H1 (cell line): ENCODE measurements around the gene ARHGDIB. TPM values are rescaled to one million over a fixed set of nuclear protein-coding genes. Genes with fewer than 3 reads are reported as not detected.

Source experiments
- CTCF ChIA-PET: fragments of 300-600 bp; sonication (Branson Sonifier 250); formaldehyde crosslinking; loops from one replicate; lab custom pipeline; 2021; ENCODE audit not compliant: partially characterized antibody; lab: Charles Lee
- POLR2A ChIA-PET: fragments of 300-600 bp; sonication (Branson Sonifier 250); formaldehyde crosslinking; loops from one replicate; lab custom pipeline; 2021; ENCODE audit warnings: inconsistent platforms; ENCODE audit not compliant: partially characterized antibody; lab: Charles Lee
- DNase-seq, 2 experiments: peaks; one replicate each; pipeline versions ENCODE4 v3.0.0 to v3.0.0-alpha.2; 2010 to 2022; ENCODE audit warnings: low spot score in 2 of 2, low read depth in 1 of 2, mixed read lengths in 1 of 2
- FAIRE-seq: peaks from 2 replicates; lab custom pipeline; 2011; peaks lifted over from hg19 to GRCh38; lab: Jason Lieb, UNC
- H2AFZ ChIP-seq: 2 replicates; pipeline ENCODE4 v1.8.1; 2012; ENCODE audit warnings: low read length, inconsistent platforms
- H2AK5ac ChIP-seq: 2 replicates; pipeline ENCODE4 v1.6.1; 2013; ENCODE audit warnings: low read depth, low read length
- H2BK120ac ChIP-seq: replicated peaks from 2 replicates; pipeline ENCODE3; 2013; ENCODE audit warnings: low read depth, low read length, inconsistent platforms
- H2BK12ac ChIP-seq: 2 replicates; pipeline ENCODE4 v1.6.1; 2013; ENCODE audit warnings: low read depth, low read length
- H2BK15ac ChIP-seq: 2 replicates; pipeline ENCODE4 v1.6.1; 2013; ENCODE audit warnings: low read length
- H2BK20ac ChIP-seq: 2 replicates; pipeline ENCODE4 v1.6.1; 2013; ENCODE audit warnings: low read length
- H2BK5ac ChIP-seq: 2 replicates; pipeline ENCODE4 v1.6.1; 2013; ENCODE audit warnings: low read depth, low read length
- H3K14ac ChIP-seq: 2 replicates; pipeline ENCODE4 v1.6.1; 2013; ENCODE audit warnings: inconsistent platforms; ENCODE audit not compliant: insufficient read length
- H3K18ac ChIP-seq: 2 replicates; pipeline ENCODE4 v1.6.1; 2013; ENCODE audit warnings: low read length; ENCODE audit errors: extremely low read depth
- H3K23ac ChIP-seq: 2 replicates; pipeline ENCODE4 v1.6.1; 2013; ENCODE audit warnings: inconsistent platforms; ENCODE audit not compliant: insufficient read length
- H3K23me2 ChIP-seq: 2 replicates; pipeline ENCODE4 v1.6.1; 2013; ENCODE audit warnings: low read depth, low read length
- H3K27ac ChIP-seq: 2 replicates; pipeline ENCODE4 v1.6.1; 2011; ENCODE audit warnings: low read depth, low read length, inconsistent platforms
- H3K27me3 ChIP-seq, 4 experiments: replicated peaks in 1 of 4; 1 replicate in 1 of 4; 2 replicates in 3 of 4; pipeline versions ENCODE4 v1.6.1 to v1.8.1; 2011 to 2013; ENCODE audit warnings: low read length in 3 of 4, mild to moderate bottlenecking in 3 of 4, inconsistent platforms in 2 of 4, mixed read lengths in 2 of 4, moderate library complexity in 1 of 4; ENCODE audit not compliant: control insufficient read depth in 3 of 4, insufficient read depth in 3 of 4; ENCODE audit errors: extremely low read depth in 1 of 4
- H3K36me3 ChIP-seq, 4 experiments: 2 replicates each; pipeline versions ENCODE4 v1.6.1 to v1.8.1; 2011 to 2013; ENCODE audit warnings: mild to moderate bottlenecking in 4 of 4, low read length in 3 of 4, moderate library complexity in 2 of 4, control low read depth in 1 of 4, inconsistent platforms in 1 of 4; ENCODE audit not compliant: insufficient read depth in 4 of 4, control insufficient read depth in 2 of 4
- H3K4ac ChIP-seq: replicated peaks from 2 replicates; pipeline ENCODE3; 2013; ENCODE audit warnings: low read length, low read depth, mixed read lengths, inconsistent platforms; ENCODE audit not compliant: insufficient read length
- H3K4me1 ChIP-seq, 4 experiments: replicated peaks in 1 of 4; 1 replicate in 1 of 4; 2 replicates in 3 of 4; pipeline versions ENCODE4 v1.6.1 to v1.8.1; 2011 to 2013; ENCODE audit warnings: low read length in 3 of 4, inconsistent platforms in 2 of 4, mixed read lengths in 1 of 4; ENCODE audit not compliant: insufficient read depth in 4 of 4, control insufficient read depth in 3 of 4
- H3K4me2 ChIP-seq, 2 experiments: 2 replicates each; pipeline versions ENCODE4 v1.6.1 to v1.8.1; 2011 to 2013; ENCODE audit warnings: low read depth in 2 of 2, low read length in 2 of 2, control low read depth in 1 of 2, inconsistent platforms in 1 of 2, mild to moderate bottlenecking in 1 of 2; ENCODE audit not compliant: insufficient read depth in 1 of 2
- H3K4me3 ChIP-seq, 4 experiments: fragments of 200-600, 300-600 bp in 1 of 4; sonication (generic), shearing (Covaris generic), sonication (Bioruptor Twin) in 1 of 4; 2 replicates each; pipeline versions ENCODE4 v1.5.1 to v1.8.1; 2011 to 2016; ENCODE audit warnings: low read length in 4 of 4, low read depth in 3 of 4, control low read depth in 2 of 4, inconsistent platforms in 2 of 4, mild to moderate bottlenecking in 2 of 4, mixed read lengths in 1 of 4, moderate library complexity in 1 of 4; ENCODE audit not compliant: insufficient read depth in 2 of 4; ENCODE audit errors: extremely low read depth in 1 of 4
- H3K56ac ChIP-seq: replicated peaks from 2 replicates; pipeline ENCODE3; 2013; ENCODE audit warnings: low read depth, mild to moderate bottlenecking, mixed read lengths, low read length, inconsistent platforms; ENCODE audit not compliant: insufficient read length
- H3K79me1 ChIP-seq: 2 replicates; pipeline ENCODE4 v1.6.1; 2013; ENCODE audit warnings: low read depth, low read length, control low read depth
- H3K79me2 ChIP-seq, 2 experiments: 2 replicates each; pipeline versions ENCODE4 v1.6.1 to v1.8.1; 2012 to 2013; ENCODE audit warnings: low read length in 2 of 2, mild to moderate bottlenecking in 2 of 2, inconsistent platforms in 1 of 2; ENCODE audit not compliant: insufficient read depth in 2 of 2, control insufficient read depth in 1 of 2
- H3K9ac ChIP-seq, 4 experiments: replicated peaks in 1 of 4; 1 replicate in 1 of 4; 2 replicates in 3 of 4; pipeline versions ENCODE4 v1.6.1 to v1.8.1; 2011 to 2013; ENCODE audit warnings: low read depth in 3 of 4, low read length in 3 of 4, control low read depth in 2 of 4, mild to moderate bottlenecking in 2 of 4, moderate library complexity in 2 of 4, inconsistent platforms in 1 of 4; ENCODE audit errors: extremely low read depth in 1 of 4
- H3K9me3 ChIP-seq, 2 experiments: 2 replicates each; pipeline versions ENCODE4 v1.6.1 to v1.8.1; 2012 to 2013; ENCODE audit warnings: mild to moderate bottlenecking in 2 of 2, moderate library complexity in 2 of 2, control low read depth in 1 of 2, inconsistent platforms in 1 of 2, low read depth in 1 of 2, low read length in 1 of 2, mixed read lengths in 1 of 2; ENCODE audit not compliant: insufficient read depth in 2 of 2
- H4K20me1 ChIP-seq, 2 experiments: replicated peaks in 1 of 2; 2 replicates each; pipeline versions ENCODE3 to v1.8.1; 2011 to 2013; ENCODE audit warnings: inconsistent platforms in 2 of 2, low read length in 2 of 2, mild to moderate bottlenecking in 1 of 2; ENCODE audit not compliant: insufficient read depth in 2 of 2, control insufficient read depth in 1 of 2
- H4K5ac ChIP-seq: 2 replicates; pipeline ENCODE4 v1.6.1; 2013; ENCODE audit warnings: low read length, low read depth, mixed read lengths, inconsistent platforms; ENCODE audit not compliant: insufficient read length
- H4K8ac ChIP-seq: 2 replicates; pipeline ENCODE4 v1.8.0; 2013; ENCODE audit warnings: mild to moderate bottlenecking, moderate library complexity, low read length, inconsistent platforms; ENCODE audit not compliant: insufficient read depth; ENCODE audit errors: extremely low read depth
- H4K91ac ChIP-seq: replicated peaks from 2 replicates; pipeline ENCODE3; 2013; ENCODE audit warnings: low read length, mixed read lengths, inconsistent platforms; ENCODE audit not compliant: insufficient read length
- CBX5 ChIP-seq: fragments of 300-800, 300-1000 bp; sonication (generic); IDR thresholded peaks from 2 replicates; pipeline ENCODE4 v1.7.1; 2016; ENCODE audit warnings: antibody characterized with exemption, low read length, low read depth
- JUN ChIP-seq: IDR thresholded peaks from 2 replicates; pipeline ENCODE4 v1.6.1; 2011; ENCODE audit warnings: low read depth, mild to moderate bottlenecking, improper control_type of control experiment, low read length
- JUND ChIP-seq: IDR thresholded peaks from 2 replicates; pipeline ENCODE4 v1.6.1; 2011; ENCODE audit warnings: mild to moderate bottlenecking, improper control_type of control experiment, low read length
- SP2 ChIP-seq: IDR thresholded peaks from 2 replicates; pipeline ENCODE4 v1.6.1; 2012; ENCODE audit warnings: mild to moderate bottlenecking, low read length, inconsistent platforms
- SRF ChIP-seq: IDR thresholded peaks from 2 replicates; pipeline ENCODE4 v1.6.1; 2011; ENCODE audit warnings: mild to moderate bottlenecking, low read depth, low read length, moderate library complexity
- WGBS, 2 experiments: shearing (Covaris generic) in 1 of 2; methylation state at CpG; one replicate each; pipeline versions ENCODE4 v1.1.6 to v1.1.7; 2013 to 2015; ENCODE audit warnings: low lambda C conversion rate in 2 of 2, mixed read lengths in 2 of 2, inconsistent platforms in 1 of 2, low coverage in 1 of 2, missing lambda C conversion rate in 1 of 2; ENCODE audit not compliant: insufficient replicate concordance in 2 of 2, insufficient coverage in 1 of 2, insufficient read length in 1 of 2; ENCODE audit errors: extremely low coverage in 1 of 2, missing lambda C conversion rate in 1 of 2; 5-methylcytosine and 5-hydroxymethylcytosine counted together
- polyA plus RNA-seq, 7 experiments: library from polyadenylated mRNA; depleted of rRNA in 3 of 7; stranded (reverse) in 5 of 7; unstranded in 2 of 7; fragments of >200 nt in 5 of 7; fragments of 200-250 nt in 2 of 7; gene quantifications; 1 replicate in 5 of 7; 2 replicates in 1 of 7; 4 replicates in 1 of 7; pipeline versions ENCODE4 v1.2.1 to v1.2.3, GENCODE V29; 2011 to 2013; ENCODE audit warnings: missing spikeins in 2 of 7, mixed read lengths in 2 of 7
- total RNA-seq: library from RNA; stranded (reverse); fragmentation: NEBNext Ultra II Directional; extraction: Animal tissue kit (Norgen Biotek cat#: 25700); gene quantifications from 2 replicates; pipeline ENCODE4 v1.2.1, GENCODE V29; 2021
- TF ChIP-seq, protein P1 (sequence below): IDR thresholded peaks from 2 replicates; pipeline ENCODE4 v1.6.1; 2012; ENCODE audit warnings: low read length, inconsistent platforms

The ARHGDIB gene
- total and polyA plus RNA-seq, 2 of the 8 experiments (the other 6 are each of a cell fraction or from before 2014, with no cell fraction given) = 0.82 to 1.3 TPM

DNA sequence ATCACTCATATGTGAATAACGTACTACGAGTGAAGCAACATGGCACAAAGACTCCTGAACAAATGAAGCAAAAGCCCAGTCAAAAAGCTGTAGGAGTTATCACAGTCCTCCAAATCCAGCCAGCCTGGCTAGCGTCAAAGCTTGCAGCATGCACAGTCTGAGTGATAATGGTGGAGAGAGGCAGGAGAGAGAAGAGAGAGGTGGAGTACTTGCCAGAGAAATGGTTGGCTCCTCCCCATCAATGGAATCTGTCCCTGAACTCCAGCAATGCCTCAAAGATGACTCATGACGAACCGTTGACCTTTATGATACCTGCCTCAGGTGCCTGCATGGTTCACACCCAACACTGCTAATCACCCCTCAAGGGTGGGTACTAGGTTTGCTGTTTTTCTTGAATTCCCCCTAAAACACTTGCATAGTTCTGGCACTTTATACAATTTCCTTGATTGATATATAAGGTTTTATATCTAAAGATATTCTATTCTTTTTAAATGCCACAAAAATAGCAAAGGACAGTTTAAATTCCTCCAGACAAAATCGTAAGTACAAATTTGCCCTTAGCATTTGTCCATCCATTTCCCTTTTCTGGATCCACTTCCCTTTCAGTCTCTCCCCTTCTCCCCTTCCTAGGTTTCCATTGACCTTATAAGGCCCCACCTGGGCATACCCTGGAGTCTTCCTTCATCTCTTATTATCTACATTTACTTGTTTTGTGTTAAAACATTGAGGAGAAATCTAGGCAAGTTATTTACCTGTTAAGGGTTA is 10.2 kb downstream of the ARHGDIB start:
- TF ChIP-seq SP2 (no peak), JUN (0 out of 2 replicates have a peak, but pooled peaks have one; percentile 10), SRF (0 out of 2 replicates have a peak, but pooled peaks have one; percentile 7), JUND (peak; percentile 77; the same call in 1 of the 2 replicates), CBX5 (no peak)
- TF ChIP-seq, protein P1, sequence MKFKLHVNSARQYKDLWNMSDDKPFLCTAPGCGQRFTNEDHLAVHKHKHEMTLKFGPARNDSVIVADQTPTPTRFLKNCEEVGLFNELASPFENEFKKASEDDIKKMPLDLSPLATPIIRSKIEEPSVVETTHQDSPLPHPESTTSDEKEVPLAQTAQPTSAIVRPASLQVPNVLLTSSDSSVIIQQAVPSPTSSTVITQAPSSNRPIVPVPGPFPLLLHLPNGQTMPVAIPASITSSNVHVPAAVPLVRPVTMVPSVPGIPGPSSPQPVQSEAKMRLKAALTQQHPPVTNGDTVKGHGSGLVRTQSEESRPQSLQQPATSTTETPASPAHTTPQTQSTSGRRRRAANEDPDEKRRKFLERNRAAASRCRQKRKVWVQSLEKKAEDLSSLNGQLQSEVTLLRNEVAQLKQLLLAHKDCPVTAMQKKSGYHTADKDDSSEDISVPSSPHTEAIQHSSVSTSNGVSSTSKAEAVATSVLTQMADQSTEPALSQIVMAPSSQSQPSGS = no peak
- Histone ChIP-seq H3K23ac (no peak overlapping the region), H3K9ac (no peak overlapping the region), H2BK15ac (no peak overlapping the region), H4K20me1 (no peaks in the 10 kb centered on the region), H3K79me1 (no peaks in the 10 kb centered on the region), H3K27me3 (no peaks in the 10 kb centered on the region), H3K9me3 (no peaks in the 10 kb centered on the region), H3K79me2 (no peaks in the 10 kb centered on the region), H3K27ac (no peak overlapping the region), H2AK5ac (no peak overlapping the region), H2BK120ac (no peak overlapping the region), H3K18ac (no peak overlapping the region), H4K5ac (no peak overlapping the region), H3K14ac (no peak overlapping the region), H3K4me2 (no peak overlapping the region), H3K36me3 (no peaks in the 10 kb centered on the region), H4K91ac (no peak overlapping the region), H3K4ac (no peak overlapping the region), H3K56ac (no peak overlapping the region), H2BK20ac (no peak overlapping the region), H2AFZ (no peak overlapping the region), H4K8ac (no peak overlapping the region), H3K4me3 (no peak overlapping the region), H3K4me1 (peaks cover 0 to 4% (median 0%) of the 10 kb centered on the region in 4 experiments; a peak in 1 of 7 replicates), H3K23me2 (no peaks in the 10 kb centered on the region; the same call in 1 of the 2 replicates), H2BK5ac (no peak overlapping the region), H2BK12ac (no peak overlapping the region)
- no peak for FAIRE-seq
- DNase-seq = no peak
- WGBS, 2 experiments = 89% methylated on average over 6 of the region's 6 CpGs; no CpG with 5 or more reads in 1 of the 2 experiments
- CTCF ChIA-PET = interaction anchor here (0.7 to 1.5 kb wide), 4 partner anchors 15 to 107 kb away, joined by 3 to 5 read pairs (median 3); no protein-coding TSS in a partner anchor
- POLR2A ChIA-PET = no interaction called here
